Urinary bladder (tissue), 4 donors: ENCODE results near the gene GIT2. TPM values are rescaled to one million over a fixed set of nuclear protein-coding genes. Genes with fewer than 3 reads are reported as not detected.

Experiments used
- DNase-seq: peaks from one replicate; pipeline ENCODE4 v3.0.0-alpha.2; 2015; ENCODE audit errors: extremely low spot score
- H3K27ac ChIP-seq: one replicate; pipeline ENCODE4 v1.5.1; 2013; ENCODE audit warnings: low read depth, mild to moderate bottlenecking, moderate library complexity
- H3K36me3 ChIP-seq: one replicate; pipeline ENCODE4 v1.6.1; 2013; ENCODE audit warnings: mild to moderate bottlenecking, moderate library complexity; ENCODE audit not compliant: insufficient read depth
- H3K4me1 ChIP-seq: one replicate; pipeline ENCODE4 v1.6.1; 2013; ENCODE audit warnings: mild to moderate bottlenecking, moderate library complexity; ENCODE audit not compliant: insufficient read depth
- H3K4me3 ChIP-seq: one replicate; pipeline ENCODE4 v1.5.1; 2013; ENCODE audit warnings: low read depth, low read length
- WGBS: extraction: QIAGEN DNeasy Blood & Tissue Kit; methylation state at CpG from one replicate; pipeline ENCODE4 v1.1.7; 2013; 5-methylcytosine and 5-hydroxymethylcytosine counted together
- polyA plus RNA-seq: library from polyadenylated mRNA; stranded (reverse); fragments of 200-250 nt; gene quantifications from one replicate; pipeline ENCODE4 v1.2.3, GENCODE V29; 2013
- total RNA-seq: library from RNA; depleted of rRNA; stranded (reverse); fragments of >200 nt; gene quantifications from one replicate; pipeline ENCODE4 v1.2.3, GENCODE V29; 2014
- donor health status: healthy with polysubstance abuse.
- donor health status: healthy.

Gene GIT2
- total and polyA plus RNA-seq, 2 donors = 23.0 to 66.0 TPM

DNA sequence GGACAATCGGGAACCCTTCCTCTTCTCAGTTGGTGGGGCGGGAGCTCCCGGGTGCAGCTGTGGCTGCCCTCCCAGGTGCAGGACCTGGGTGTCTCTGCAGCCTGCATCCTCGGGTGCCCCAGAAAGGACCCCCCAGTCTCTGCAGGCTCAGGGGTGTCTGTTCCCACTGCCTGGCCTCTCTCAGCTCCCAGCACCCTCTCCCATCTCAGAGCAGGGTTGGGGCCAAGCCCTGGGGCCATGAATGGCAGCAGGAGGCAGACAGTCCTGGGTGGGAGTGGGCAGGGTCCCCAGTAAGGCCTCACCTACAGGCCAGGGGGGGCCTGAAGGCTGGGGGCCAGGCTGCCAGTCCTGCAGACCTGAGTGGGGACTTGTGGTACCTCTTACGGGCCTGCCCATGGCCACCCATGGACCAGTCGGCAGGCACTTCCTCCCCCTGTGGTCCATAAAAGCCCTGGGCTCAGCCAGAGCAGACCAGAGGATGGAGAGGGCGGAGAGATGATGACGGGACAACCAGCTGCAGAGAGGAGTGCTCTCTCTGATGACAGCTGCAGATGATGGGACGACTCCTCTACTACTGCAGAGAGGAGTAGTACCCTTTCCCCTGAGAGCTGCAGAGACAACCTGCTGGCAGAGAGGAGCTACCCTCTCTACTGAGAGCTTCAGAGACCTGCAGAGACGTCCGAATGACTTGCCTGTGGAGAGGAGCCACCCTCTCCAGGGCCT is 69.5 kb downstream of the GIT2 start:
- H3K4me1 ChIP-seq = no peaks in the 10 kb centered on the region
- no peak overlapping the region for H3K27ac ChIP-seq
- WGBS = 89% methylated on average over 11 of the region's 11 CpGs
- H3K36me3 ChIP-seq = peaks cover 2% of the 10 kb centered on the region
- H3K4me3 ChIP-seq = no peak overlapping the region
- no peak for DNase-seq

DNA sequence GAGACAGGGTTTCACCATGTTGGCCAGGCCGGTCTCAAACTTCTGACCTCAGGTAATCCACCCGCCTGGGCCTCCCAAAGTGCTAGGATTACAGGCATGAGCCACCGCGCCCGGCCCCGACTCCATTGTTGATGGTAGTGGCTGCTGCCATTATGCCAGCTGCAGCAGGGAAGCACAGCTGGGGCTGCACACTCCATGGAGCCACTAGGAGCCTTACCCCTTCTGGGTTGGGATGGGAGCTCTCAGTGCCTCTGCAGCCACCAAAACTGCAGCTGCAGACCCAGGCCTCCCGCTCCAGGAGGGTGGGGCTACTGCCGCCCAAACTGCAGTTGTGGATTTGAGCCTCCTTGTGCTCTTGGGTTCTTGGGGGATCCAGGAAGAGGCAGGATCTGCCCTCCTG is 70.2 kb downstream of the GIT2 start:
- no peak overlapping the region for H3K4me3 ChIP-seq
- H3K36me3 ChIP-seq = no peaks in the 10 kb centered on the region
- whole genome bisulfite sequencing = 93% methylated on average over 8 of the region's 8 CpGs
- no peak overlapping the region for H3K27ac ChIP-seq
- DNase-seq = no peak
- no peaks in the 10 kb centered on the region for H3K4me1 ChIP-seq

GRCh38 chr12:109925185-109925840 is 70.9 kb downstream of the GIT2 start:
- H3K4me3 ChIP-seq = no peak overlapping the region
- WGBS = 58% methylated on average over 20 of the region's 20 CpGs
- no peaks in the 10 kb centered on the region for H3K4me1 ChIP-seq
- no peak overlapping the region for H3K27ac ChIP-seq
- DNase-seq = no peak
- H3K36me3 ChIP-seq = no peaks in the 10 kb centered on the region

GRCh38 chr12:109923481-109924245 is 72.5 kb downstream of the GIT2 start:
- DNase-seq = no peak
- WGBS = 72% methylated on average over 17 of the region's 17 CpGs
- H3K27ac ChIP-seq = no peak overlapping the region
- no peaks in the 10 kb centered on the region for H3K4me1 ChIP-seq
- no peaks in the 10 kb centered on the region for H3K36me3 ChIP-seq
- H3K4me3 ChIP-seq = no peak overlapping the region

GRCh38 chr12:109923038-109923437 is 73.1 kb downstream of the GIT2 start:
- DNase-seq = no peak
- Histone ChIP-seq H3K36me3 (no peaks in the 10 kb centered on the region), H3K27ac (no peak overlapping the region), H3K4me3 (no peak overlapping the region), H3K4me1 (no peaks in the 10 kb centered on the region)
- 82% methylated on average over 5 of the region's 5 CpGs for WGBS

GRCh38 chr12:109921982-109922381 is 74.2 kb downstream of the GIT2 start:
- H3K4me1 ChIP-seq = no peaks in the 10 kb centered on the region

DNA sequence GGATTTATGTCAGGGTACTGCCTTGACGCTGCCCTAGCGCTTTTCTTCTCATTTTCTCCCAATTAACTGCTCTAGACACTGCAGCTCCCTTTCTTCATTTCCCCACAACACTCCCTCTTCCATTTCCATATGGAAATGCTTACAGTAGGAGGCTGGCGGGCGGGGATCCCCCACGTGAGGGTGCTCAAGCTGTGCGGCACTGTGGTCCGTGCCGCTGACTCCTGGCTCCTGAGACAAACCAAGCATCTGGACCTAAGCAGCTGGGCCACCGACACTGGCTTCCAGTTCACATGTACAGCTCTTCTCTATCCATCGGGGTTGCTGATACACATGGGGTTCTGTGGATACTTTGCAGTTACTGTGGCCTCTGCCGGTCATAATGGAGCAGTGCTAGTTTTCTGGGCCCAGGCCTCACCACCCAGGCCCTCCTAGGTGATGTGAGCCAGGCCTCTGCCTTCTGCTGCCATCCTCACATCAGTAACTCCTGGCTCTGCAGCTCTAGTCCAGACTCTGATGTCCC is 75.8 kb downstream of the GIT2 start:
- no peaks in the 10 kb centered on the region for H3K4me1 ChIP-seq
- DNase-seq = no peak
- no peak overlapping the region for H3K4me3 ChIP-seq
- WGBS = 88% methylated on average over 11 of the region's 11 CpGs
- H3K27ac ChIP-seq = no peak overlapping the region
- peaks cover 2% of the 10 kb centered on the region for H3K36me3 ChIP-seq

More at GRCh38 chr12:109921982-109922381, 74.2 kb downstream of the GIT2 start:
- H3K4me3 ChIP-seq = no peak overlapping the region
- H3K27ac ChIP-seq = no peak overlapping the region
- 72% methylated on average over 4 of the region's 4 CpGs for WGBS
- DNase-seq = no peak
- no peaks in the 10 kb centered on the region for H3K36me3 ChIP-seq

DNA sequence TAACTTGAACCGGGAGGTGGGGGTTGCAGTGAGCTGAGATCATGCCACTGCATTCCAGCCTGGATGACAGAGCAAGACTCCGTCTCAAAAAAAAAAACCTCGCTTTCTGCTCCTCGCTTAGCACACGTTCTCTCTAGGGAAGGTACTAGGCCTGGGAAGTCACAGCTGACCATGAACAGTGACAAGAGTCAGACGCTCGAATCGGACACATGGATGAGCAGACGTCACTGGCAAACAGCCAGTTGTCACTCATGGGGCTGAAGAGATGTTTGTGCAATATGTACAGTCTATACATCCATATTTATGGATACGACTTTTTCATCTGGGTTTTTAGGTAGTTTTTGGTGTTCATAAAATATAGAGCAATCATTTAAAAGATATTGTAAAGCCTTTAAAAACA is 76.7 kb downstream of the GIT2 start:
- Histone ChIP-seq H3K27ac (no peak overlapping the region), H3K36me3 (peaks cover 8% of the 10 kb centered on the region), H3K4me3 (no peak overlapping the region), H3K4me1 (no peaks in the 10 kb centered on the region)
- DNase-seq = no peak
- 81% methylated on average over 10 of the region's 10 CpGs for WGBS

- Histone ChIP-seq H3K4me1 (no peaks in the 10 kb centered on the region), H3K4me3 (no peak overlapping the region), H3K27ac (no peak overlapping the region), H3K36me3 (peaks cover 10% of the 10 kb centered on the region)
- no peak for DNase-seq
- 92% methylated on average over 4 of the region's 4 CpGs for WGBS
Measured at GRCh38 chr12:109916045-109916444, 80.1 kb downstream of the GIT2 start.

- DNase-seq = no peak
- H3K4me1 ChIP-seq = no peaks in the 10 kb centered on the region
- H3K4me3 ChIP-seq = no peak overlapping the region
- H3K36me3 ChIP-seq = peaks cover 10% of the 10 kb centered on the region
- H3K27ac ChIP-seq = no peak overlapping the region
- 87% methylated on average over 26 of the region's 26 CpGs for WGBS
Measured at GRCh38 chr12:109915171-109916040, 80.8 kb downstream of the GIT2 start.

DNA sequence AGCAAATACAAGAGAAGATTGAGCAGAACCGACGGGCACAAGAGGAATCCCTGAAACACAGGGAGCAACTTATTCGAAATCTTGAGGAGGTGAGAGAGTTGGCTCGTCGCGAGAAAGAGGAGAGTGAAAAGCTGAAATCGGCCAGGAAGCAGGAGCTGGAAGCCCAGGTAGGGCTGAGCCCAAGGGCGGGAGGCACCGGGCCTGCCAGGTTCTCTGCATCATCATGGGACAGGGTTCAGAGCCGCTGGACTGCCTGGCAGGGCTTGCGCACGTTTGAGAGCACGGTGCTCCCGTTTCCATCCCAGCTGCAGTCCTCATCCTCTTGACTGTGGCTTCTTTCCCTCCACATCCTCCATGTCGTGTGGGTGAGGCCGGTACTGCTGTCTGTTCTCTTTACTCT is 81.7 kb downstream of the GIT2 start:
- Histone ChIP-seq H3K4me3 (no peak overlapping the region), H3K4me1 (no peaks in the 10 kb centered on the region), H3K27ac (no peak overlapping the region), H3K36me3 (peaks cover 10% of the 10 kb centered on the region)
- DNase-seq = no peak
- 94% methylated on average over 16 of the region's 16 CpGs for WGBS

DNA sequence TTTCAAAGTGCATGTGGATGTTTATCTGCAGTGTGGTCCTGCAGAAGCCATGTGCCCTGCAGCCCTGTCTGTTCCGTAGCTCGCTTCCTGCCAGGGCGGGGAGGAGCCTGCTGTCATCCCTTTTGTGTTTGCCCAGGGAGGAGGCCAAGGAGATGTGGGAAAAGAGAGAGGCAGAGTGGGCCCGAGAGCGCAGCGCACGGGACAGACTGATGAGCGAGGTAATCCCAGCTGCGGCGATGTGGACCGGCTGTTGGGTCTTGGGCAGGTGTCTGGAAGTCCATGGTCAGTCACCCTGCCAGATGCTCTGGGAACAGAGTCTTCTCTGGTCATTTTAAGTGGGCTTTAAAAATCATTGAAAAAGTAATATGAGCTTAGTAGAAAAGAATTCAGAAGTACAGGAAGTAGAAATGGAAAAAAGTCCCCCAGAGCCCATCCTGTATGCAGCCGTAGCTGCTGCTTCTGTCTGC is 83.3 kb downstream of the GIT2 start:
- H3K36me3 ChIP-seq = peaks cover 11% of the 10 kb centered on the region
- 86% methylated on average over 12 of the region's 12 CpGs for WGBS
- no peak overlapping the region for H3K27ac ChIP-seq
- DNase-seq = no peak
- no peaks in the 10 kb centered on the region for H3K4me1 ChIP-seq
- no peak overlapping the region for H3K4me3 ChIP-seq

DNA sequence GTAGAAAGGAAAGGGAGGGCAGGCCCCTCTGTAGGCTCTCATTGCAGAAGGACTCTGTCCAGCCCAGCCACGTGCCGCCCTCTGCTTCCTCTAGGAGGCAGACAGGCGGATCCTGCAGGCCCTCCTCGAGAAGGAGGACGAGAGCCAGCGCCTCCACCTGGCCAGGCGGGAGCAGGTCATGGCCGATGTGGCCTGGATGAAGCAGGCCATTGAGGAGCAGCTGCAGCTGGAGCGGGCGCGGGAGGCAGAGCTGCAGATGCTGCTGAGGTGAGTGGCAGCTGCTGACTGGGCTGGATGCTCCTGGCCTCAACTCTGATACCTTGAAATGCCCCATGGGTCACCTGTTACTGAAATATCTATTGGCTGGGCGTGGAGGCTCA is 85.2 kb downstream of the GIT2 start:
- Histone ChIP-seq H3K36me3 (peaks cover 14% of the 10 kb centered on the region), H3K4me3 (no peak overlapping the region), H3K4me1 (no peaks in the 10 kb centered on the region), H3K27ac (no peak overlapping the region)
- 72% methylated on average over 12 of the region's 12 CpGs for WGBS
- DNase-seq = no peak
